DMS153 treated with DMSO at 0.1 percent for 48 hours (cell line): ENCODE measurements around the gene TP73.

ENCODE experiments used
- DNase-seq: peaks from one replicate; lab custom pipeline; 2025; ENCODE audit not compliant: unreplicated experiment; lab: John Stamatoyannopoulos, UW

TP73 gene

DNA sequence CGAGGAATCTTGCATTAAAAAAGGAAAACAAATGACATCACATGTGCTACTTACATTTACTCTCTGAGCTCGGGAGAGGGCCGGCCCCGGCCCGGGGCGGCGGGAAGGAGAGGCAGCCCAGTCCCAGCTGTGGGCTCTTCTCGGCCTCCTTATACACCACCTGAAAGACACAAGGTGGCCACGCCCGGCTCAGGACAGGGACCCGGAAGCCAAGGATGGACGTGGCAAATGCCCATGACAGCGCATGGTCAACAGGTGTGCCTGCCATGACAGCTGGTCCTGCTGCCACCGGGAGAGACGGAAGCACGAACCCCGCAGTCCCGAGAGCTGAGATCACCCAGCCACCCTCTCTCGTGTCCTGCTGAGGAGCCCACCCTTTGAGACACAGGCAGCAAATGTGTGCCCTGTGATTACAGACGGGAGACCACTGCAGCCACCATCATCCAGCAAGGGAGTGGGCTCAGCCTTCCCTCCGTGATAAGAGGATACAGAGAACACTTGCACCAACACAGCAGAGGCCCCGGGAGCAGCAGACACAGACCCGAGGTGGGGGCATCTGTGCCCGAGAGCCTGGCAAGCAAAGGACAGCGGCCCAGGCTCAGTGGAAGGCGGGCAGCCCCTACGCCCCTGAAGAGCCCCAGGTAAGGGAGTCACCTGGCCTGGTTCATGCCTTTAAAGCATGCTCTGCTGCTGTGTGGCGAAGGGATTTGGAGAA lies 18.8 kb upstream of the TP73 start:
- no peak for DNase-seq

DNA sequence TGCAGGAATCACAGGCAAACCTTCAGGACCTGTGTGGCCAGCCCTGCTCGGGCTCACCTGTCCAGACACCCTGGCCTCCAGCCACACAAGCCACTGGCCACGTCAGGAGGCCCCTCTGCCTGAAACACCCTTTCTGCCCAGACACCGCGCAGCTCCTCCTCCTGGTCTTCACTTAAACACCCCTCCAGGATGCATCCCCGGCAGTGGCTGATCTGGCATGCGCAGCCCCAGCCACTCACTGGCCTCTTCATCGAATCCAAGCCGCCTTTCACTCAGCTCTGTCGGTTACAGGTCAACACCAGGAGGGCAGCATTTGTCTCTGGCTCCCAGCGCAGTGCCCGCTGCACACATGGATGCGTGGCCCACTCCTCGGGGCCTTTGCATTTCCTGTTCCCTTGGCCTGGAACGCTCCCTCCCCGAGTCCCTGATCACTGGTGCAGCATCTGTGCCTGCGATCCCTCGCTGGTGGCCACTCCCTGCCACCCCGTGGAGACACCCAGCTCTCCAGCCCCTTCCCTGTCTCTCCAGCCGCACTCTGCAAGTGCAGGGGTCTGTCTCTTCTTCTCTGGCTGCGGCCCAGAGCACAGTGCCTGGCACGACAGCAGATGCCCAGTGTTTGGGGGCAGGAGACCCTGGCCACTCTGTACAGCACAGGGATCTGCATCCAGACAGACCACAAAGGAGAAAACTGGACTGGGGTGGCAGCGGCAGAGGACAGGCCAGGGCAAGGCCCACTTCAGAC lies 18.1 kb upstream of the TP73 start:
- DNase-seq = no peak

DNA sequence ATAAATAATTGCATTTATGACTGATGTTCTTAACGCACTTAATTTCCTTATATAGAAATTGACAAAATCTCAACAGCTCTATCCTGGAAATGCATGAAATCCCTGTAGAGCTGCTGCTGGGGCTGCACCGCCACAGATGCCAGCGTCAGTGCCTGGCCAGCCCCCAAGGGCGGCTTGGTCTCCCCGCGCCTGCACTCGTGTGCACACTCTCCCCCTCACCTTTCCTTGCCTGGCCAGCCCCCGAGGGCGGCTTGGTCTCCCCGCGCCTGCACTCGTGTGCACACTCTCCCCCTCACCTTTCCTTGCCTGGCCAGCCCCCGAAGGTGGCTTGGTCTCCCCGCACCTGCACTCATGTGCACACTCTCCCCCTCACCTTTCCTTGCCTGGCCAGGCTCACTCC lies 16.2 kb upstream of the TP73 start:
- DNase-seq = no peak

DNA sequence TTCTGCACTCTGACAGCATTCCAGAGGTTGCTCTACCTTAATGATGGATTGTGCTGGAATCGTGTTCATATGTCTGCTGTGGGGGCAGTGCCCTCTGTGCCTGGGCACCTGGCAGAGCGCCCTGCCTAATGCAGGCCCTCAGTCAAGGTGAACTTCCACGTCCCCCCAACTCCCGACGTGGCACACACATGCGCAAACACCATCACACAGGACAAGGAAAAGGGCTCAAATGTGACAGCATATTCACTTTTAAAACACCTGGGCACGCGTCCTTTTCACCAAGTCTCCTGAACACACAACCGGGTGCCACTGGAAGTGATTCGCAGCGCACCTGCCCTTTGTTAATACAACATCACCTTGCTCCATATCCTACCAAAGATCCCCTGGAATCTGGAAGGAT lies 15.8 kb upstream of the TP73 start:
- no peak for DNase-seq

DNA sequence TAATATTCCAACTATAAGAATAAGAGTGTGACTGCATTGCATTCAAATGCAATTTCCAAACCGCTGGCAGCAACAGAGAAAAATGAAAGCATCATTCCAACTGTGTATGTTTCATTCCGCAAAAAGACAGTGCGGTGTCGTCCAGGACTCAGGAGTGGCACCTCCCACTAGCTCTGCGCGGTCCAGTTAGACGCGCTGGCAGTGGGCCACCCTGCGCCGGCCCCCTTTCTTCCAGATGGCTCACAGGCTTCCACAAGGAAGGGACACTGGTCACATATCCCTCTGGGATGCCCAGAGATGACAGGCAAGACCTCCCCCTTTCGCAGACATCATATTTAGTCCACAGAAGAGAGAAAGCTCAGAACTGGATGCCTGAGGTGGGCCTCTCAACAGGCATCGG lies 14.3 kb upstream of the TP73 start:
- DNase-seq = no peak

DNA sequence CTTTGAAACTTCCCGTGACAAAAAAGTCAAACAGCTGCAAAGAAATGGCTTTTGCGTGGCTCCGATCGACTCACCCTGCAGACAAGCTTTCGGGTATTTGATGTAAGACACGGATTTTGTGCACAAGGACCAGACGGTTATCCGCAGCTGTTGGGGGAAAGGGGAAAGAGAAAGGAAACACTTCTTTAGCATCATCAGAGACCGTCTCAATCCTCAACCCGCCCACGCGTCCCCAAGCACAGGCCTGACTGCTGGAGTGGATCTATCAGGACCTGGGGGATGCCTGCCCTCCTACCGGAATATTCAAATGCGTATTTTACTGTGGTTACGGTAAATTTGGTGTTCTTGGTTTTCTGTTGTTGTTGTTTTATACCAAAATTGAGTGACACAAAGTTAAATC lies 13.6 kb upstream of the TP73 start:
- DNase-seq = no peak

DNA sequence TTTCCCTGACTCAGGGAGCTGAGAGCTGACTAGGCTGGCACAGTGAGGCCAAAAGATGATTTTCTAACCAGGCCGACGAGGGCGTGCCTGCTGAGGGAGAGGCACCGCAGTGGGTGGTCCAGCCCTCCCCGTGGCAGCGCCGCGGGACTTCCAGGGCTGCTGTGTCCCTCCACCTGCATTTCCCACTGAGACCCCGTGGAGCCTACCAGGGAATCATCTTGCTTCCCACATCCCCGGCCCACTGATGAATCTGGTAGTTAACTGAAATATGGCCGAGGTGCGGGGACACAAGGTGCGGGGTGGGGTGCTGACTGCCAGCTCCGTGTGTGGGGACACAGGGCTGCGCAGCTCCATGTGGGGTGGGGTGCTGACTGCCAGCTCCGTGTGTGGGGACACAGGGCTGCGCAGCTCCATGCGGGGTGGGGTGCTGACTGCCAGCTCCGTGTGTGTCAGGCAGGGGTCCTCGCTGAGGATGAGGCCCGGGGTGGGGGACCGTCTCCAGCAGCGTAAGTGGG lies 12.9 kb upstream of the TP73 start:
- DNase-seq = no peak

DNA sequence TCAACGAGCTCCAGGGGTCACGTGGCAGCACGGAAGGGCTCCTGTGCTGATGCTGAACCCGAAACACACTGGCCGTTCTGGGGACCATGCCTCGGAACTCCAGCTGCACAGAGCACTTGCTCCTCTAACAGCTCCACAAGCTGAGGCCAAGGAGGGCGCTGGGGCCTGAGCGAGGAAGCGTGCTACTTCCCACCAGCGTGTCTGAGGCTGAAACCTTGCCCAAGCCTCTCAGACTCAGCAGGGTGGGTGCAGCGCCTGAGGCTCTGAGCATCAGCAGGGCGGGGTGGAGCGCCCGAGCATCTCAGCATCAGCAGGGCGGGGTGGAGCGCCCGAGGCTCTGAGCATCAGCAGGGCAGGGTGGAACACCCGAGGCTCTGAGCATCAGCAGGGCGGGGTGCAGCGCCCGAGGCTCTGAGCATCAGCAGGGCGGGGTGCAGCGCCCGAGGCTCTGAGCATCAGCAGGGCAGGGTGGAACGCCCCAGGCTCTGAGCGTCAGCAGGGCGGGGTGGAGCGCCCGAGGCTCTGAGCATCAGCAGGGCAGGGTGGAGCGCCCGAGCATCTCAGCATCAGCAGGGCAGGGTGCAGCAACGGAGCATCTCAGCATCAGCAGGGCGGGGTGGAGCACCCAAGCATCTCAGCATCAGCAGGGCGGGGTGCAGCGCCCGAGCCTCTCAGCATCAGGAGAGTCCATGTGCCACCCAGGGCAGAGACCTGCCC lies 12.0 kb upstream of the TP73 start:
- DNase-seq = no peak

DNA sequence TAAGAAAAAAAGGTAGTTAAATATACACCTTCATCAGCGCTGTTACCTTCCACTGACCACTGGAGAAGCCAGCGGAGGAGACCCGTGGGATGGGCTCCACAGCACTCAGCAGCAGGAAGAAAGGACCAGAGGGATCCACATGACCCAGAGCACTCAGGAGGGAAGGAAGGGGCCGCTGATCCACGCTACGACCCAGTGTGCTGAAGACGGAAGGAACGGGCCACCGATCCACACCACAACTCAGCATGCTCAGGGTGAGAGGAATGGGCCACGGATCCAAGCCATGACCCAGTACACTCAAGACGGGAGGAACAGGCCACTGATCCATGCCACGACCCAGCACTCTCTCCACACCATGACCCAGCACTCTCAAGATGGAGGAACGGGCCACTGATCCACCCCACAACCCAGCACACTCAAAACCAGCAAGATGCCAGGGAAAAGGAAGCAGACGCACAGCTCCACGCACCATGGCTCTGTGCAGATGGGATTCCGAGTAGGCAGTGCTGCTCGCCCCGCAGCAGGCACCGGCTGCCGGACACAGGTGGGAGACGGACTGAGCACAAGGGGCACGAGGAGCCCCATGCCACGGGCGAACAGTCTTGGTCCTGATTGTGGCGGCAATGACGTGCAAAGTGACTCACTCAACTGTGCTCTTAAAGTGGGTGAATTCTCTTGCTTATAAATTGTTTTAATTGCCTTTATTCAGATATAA lies 11.1 kb upstream of the TP73 start:
- DNase-seq = no peak

DNA sequence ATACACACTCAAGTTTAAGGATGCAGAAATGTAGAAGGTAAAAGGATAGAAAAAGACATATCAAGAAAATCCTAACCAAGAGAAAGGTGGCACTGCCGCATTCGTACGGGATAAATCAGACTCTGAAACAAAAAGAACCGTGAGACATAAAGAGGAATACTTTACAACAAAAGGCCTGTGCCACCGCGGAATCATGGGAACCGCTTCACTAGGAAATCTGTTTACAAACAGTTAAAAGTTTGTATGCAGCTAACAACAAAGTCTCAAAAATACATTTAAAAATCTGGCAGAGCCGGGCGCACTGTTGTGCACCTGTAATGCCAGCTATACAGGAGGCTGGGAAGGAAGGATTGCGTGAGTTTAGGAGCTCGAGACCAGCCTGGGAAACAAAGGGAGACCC lies 10.5 kb upstream of the TP73 start:
- DNase-seq = no peak

DNA sequence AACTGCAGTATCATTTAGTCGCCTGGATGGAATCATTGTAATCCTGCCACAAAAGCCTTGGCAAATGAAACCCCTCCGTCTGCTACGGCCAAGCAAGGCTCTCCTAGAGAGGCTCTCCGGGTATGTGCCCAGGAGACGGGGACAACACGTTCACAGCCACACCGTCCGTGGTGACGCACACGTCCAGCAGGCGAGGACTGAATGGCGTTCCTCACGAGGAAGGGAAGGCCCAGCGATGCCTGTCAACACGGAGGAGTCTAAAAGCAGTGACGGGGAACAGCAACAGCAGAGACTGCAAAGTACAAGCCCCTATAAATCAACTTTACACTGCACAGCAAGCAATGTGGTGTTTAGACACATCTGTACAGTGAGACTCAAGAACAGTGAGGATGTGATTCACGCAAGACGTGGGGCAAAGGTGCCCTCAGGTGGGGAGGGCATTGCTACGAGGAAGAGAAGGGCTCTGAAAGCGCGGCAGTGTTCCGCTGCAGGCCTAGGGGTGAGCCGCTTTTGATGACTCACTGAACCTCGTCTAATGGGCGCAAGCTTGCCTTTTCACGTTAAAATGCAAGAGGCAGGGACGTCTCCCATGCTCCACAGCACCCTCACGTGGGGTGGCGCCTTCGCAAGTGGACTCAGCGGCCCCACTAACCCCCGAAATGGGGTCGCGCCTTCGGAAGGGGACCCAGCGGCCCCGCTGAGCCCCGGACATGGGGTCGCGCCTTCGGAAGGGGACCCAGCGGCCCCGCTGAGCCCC lies 9.2 kb upstream of the TP73 start:
- DNase-seq = no peak

DNA sequence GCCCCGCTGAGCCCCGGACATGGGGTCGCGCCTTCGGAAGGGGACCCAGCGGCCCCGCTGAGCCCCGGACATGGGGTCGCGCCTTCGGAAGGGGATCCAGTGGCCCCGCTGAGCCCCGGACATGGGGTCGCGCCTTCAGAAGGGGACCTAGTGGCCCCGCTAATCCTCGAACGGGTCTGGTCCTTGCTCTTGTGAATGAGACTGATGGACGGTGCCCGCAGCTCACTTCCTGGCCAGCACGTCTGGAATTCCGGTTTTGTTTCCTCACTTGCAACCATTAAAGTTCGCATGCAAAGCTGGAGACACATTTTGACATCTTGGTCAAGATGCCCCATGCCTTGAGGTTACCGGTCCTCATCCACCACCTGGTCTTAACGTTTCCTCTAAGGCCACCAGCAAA lies 8.0 kb upstream of the TP73 start:
- no peak for DNase-seq

DNA sequence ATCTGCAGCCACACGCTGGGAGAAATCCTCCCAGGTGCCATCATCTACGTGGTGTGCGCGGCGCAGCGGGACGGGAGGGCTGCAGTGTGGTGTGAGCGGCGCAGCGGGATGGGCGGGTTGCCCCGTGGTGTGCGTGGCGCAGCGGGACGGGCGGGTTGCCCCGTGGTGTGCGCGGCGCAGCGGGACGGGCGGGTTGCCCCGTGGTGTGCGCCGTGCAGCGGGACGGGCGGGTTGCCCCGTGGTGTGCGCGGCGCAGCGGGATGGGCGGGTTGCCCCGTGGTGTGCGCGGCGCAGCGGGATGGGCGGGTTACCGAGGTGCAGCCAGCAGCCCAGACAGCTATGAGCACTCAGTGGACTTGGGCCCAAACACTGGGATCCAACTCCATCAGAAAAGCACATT lies 7.1 kb upstream of the TP73 start:
- DNase-seq = no peak

DNA sequence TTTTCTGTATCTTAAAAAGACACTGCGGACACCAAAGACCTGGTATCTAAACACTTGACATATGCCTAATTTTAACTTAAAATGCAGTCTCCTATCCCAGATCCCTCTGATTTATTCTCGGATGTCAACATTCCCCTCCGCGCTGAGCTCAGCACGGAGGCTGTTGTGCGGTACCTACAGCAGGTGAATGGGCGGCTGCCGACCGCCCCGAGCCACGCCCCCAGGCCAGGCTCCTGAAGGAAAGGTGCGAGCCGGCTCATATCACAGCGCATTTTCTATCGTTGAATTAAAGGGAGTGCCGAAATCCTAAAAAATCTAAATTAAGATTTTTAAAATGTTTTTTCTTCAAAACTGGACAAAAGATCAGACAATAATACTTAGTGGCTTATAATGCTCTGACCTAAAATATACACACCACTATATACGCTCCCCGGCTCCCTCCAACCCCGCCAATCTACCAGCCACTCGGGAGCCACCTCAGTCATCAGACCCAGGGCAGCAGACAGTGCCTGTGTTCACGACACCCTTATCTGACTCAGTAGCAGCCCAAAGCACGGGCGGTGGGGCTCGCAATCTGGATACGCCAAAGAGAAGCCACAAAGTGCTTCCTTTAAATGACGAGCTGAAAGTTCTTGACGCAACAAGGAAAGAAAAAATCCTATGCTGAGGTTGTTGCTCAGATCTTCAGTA lies 6.5 kb upstream of the TP73 start:
- no peak for DNase-seq

DNA sequence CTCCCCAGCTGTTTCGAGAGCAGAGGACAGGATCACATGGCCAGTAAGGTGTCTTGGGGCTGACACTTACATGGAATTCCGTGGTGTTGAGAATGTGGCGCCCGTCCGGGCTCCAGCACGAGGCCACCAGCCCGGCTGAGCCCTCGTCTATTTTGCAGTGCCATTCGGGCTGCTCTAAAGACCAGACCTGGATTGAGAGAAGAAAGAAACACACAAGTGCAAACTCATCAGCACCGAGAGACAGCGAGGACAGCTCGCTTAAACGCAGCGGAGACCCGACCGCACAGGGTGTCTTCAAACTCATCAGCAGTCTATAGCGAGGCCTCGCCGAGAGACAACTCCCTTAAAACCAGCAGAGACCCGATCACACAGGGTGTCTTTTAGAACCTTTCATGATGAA lies 5.7 kb upstream of the TP73 start:
- DNase-seq = no peak

DNA sequence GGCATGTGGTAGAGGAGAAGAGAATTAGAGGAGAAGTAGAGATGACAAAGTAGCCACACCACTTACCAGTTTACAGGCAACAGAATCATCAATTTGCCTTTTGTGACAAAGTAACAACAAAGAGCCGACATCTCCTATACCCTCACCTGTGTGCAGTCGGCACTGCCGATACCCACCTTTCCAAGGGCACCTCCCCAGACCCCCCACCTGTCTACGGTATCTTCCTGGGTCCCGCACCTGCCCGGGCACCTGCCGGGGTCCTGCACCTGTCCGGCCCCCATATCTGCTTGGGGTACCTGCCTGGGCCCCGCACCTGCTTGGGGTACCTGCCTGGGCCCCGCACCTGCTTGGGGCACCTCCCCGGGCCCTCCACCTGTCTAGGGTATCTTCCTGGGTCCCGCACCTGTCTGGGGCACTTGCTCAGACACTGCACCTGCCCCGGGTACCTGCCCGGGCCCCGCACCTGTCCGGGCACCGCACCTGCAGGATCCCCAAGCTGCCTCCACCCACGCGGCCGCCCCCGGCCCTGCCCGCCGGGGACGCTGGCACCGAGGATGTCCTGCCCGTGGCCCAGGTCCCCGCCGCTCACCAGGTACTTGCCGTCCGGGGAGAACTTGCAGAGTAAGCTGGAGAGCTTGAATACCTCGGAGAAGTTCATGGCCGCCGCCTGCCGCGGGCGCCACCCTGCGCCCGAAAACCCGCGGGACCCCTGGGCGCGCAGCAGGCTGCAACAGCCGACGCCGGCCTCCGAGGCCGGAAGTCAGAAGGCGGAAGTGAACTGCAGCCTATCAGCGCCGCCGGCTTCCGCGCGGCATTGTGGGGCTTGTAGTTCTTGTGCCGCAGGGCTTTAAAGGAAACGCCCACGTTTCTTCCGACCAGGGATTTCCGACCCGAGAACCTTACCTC lies 2.7 kb upstream of the TP73 start, which contains the start of gene WRAP73:
TSS of gene WRAP73 (minus strand) at position 762 of the 906 bp plus-strand sequence. CDS start at position 658, 104 bp downstream.
- DNase-seq = no peak

DNA sequence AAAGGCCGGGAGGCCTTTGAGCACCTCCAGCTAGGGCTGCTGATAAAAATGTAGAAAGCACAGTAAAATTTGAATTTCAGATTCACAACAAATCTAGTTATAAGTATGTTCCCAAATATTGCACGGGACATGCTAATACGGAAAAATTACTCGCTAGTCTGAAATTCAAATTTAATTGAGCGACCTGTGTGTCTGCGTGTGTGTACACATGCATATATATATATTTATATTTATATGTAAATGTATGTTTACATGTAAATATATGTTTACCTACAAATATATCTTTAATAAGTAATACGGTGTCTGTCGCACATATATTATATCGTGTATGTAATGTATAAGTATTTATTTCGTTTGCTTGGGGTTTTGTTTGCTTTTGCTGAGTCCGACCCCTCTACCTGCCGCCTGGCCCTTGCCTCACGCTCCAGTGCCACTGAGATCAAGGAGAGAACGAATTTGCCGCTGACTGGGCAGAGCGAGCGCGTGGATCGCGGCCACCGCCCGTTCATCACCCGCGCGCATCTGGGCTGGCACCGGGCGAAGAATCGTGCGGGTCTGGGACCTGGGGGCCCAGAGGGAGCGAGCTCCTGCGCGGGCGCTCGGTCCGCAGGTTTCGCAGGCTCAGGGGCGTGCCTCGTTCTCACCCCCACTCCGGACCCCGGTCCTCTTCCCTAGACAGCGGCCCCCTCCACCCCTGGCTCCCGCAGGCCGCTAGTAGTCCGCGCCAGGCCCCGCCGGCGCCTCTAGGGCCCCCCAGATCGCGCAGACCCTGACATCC lies 1.9 kb upstream of the TP73 start:
- DNase-seq = no peak
